Measurements from ENCODE around the gene SERHL2. TPM values are rescaled to one million over a fixed set of nuclear protein-coding genes. Genes with fewer than 3 reads are reported as not detected.

The SERHL2 gene, protein sequence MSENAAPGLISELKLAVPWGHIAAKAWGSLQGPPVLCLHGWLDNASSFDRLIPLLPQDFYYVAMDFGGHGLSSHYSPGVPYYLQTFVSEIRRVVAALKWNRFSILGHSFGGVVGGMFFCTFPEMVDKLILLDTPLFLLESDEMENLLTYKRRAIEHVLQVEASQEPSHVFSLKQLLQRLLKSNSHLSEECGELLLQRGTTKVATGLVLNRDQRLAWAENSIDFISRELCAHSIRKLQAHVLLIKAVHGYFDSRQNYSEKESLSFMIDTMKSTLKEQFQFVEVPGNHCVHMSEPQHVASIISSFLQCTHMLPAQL
- total RNA-seq, result 4.0 and 7.4 TPM in 2 replicates

DNA sequence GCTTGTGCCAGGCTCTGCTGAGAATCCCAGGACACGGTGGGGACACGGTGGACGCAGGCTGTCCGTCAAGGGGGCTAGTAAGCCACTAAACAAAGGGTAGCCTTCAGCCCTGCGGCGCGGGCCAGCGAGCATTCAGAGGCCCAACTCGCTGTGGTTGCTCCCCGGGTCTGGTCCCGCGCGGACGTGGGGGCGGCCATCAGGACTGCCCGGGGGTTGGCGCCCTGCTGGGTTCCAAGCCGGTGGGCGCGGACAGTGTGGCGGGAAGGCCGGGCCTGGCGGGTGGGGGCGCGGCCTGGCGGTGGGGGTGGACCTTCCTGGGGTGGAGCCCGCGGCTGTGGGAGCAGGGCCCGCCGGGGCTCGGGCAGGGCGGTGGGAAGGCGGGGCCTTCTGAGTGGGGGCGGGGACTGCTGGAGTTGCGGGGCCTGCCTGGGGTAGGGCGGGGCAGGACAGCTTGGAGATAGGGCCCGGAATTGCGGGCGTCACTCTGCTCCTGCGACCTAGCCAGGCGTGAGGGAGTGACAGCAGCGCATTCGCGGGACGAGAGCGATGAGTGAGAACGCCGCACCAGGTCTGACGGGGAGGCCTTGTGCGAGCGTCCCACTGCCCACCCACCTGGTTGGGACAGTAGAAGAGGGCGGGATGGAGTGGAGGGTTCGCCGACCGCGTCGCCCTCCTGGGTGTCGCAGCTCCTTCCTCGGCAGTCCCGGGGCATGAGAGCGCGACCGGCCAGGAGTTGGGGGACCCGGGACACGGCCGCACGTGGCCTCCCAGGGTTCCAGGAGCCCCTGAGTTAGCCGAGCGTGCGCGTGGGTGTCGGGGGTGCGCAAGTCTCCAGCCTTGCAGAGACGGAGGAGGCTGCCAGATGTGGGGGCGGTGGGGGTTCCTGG is at the start of gene SERHL2:
Gene SERHL2, plus strand, starts transcription at position 482 of the 887 bp plus-strand sequence. Its CDS starts 65 bp downstream, at position 547.

DNA sequence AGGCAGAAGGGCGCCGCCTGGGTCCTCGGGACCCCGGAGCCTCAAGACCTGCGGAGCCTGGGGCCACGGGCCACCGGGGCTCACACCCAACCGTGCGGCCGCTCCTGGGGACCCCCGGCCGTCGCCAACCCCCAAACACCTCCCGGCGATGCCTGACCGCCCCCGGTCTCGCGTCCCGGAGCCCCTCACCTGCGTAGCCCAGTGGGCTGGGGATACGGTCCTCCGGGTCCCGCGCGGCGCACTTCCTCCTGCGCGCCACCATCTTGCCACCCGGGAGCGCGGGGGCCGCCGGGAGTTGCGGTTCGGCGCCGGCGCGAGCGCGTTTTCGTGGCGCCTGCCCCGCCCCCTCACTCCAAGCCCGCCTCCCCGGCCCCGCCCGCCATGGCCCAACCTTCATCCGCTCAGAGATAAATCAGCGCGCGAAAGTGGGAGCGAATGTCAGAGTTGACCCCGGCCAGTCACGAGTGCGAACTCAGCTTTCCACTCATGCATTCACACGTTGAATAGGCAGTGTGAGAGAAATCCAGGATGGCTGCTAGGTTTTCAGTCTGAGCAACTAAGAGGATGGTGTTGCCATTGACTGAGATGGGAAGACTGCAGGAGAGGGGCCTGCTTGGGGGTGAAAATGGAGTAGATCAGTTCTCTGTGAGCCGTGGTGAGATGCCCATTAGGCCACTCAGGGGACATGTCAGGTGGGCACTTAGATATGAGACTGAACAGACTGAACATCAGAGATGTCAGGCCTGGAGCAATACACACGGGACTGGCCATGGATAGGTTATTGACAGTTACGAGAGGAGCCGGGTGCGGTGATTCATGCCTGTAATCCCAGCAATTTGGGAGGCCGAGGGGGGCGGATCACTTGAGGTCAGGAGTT is 34.0 kb upstream of the SERHL2 start, which contains the start of gene RRP7A:
Gene RRP7A, minus strand, starts transcription at position 272 of the 877 bp plus-strand sequence. Its CDS starts 10 bp downstream, at position 262.

DNA sequence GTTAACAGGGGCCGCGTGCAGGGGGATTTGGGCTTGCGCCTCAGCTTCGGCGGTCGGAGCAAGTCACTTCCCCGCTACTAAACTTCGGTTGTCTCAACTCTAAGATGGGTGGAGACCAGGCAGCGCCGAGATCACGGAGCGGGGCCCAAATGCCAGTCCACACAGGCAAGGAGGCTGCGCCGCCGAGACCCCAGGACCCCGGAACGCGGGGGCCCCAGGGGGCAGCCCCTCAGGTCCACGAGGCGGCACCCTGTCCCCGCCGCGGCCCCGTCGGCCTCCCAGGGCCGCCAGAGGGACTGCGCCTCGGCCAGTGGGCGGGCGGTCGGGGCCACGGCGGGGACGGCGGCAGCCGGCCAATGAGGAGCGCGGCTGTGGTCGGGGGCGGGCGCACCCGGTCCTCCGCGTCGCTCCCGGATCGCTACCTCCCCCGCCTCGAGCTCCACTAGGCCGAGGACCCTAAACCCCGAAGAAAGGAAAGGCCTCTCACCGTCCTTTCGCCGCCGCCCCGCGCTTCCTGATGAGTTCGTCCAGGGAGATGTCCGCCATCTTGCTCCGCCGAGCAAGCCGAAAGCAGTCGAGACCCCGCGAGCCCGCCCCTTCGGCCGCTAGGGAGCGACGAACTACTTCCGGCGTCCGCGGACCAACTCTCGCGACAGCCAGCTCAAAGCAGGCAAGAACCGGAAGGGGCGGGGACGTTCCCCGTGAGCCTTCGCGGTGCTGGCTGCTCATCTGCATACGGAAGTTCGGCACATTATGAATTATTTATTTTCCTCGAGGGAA is 60.7 kb downstream of the SERHL2 start, which contains the start of gene POLDIP3:
Gene POLDIP3, minus strand, starts transcription at position 572 of the 780 bp plus-strand sequence. Its CDS starts 26 bp downstream, at position 546.

Other genes with a start within 250 kb of the SERHL2 start
- not detected in 2 replicates for gene NFAM1, start 121.6 kb upstream of the SERHL2 start, total RNA-seq
- 21.0 and 37.2 TPM in 2 replicates for gene RRP7A, start 34.2 kb upstream of the SERHL2 start, total RNA-seq
- 21.9 and 25.1 TPM in 2 replicates for gene POLDIP3, start 60.9 kb downstream of the SERHL2 start, total RNA-seq
- gene ATP5MGL, start 86.6 kb downstream of the SERHL2 start, total RNA-seq, result 0.69 and 0.76 TPM in 2 replicates
- 138 and 189 TPM in 2 replicates for gene CYB5R3, start 95.4 kb downstream of the SERHL2 start, total RNA-seq
- gene A4GALT, start 166.9 kb downstream of the SERHL2 start, total RNA-seq, result 51.3 and 59.0 TPM in 2 replicates

All from dermis lymphatic vessel endothelial cell (primary cell).